Measurements from ENCODE around the gene SELENON. TPM values are rescaled to one million over a fixed set of nuclear protein-coding genes. Genes with fewer than 3 reads are reported as not detected.

Gene SELENON
- total RNA-seq, 1 experiment from 2014 or later, result 29.3 TPM

- no peak for DNase-seq (ENCODE audit: extremely low read depth, low read depth)
Observed at GRCh38 chr1:25769625-25770383, 30.2 kb upstream of the SELENON start.

GRCh38 chr1:25770541-25771220, 29.3 kb upstream of the SELENON start:
- DNase-seq (ENCODE audit: extremely low read depth, low read depth), result no peak

- DNase-seq (ENCODE audit: extremely low read depth, low read depth), result no peak
Observed at GRCh38 chr1:25771221-25772114, 28.5 kb upstream of the SELENON start.

- DNase-seq (ENCODE audit: extremely low read depth, low read depth), result no peak
Observed at GRCh38 chr1:25772164-25772563, 27.8 kb upstream of the SELENON start.

GRCh38 chr1:25772692-25773245, 27.2 kb upstream of the SELENON start:
- no peak for DNase-seq (ENCODE audit: extremely low read depth, low read depth)

GRCh38 chr1:25773441-25774125, 26.4 kb upstream of the SELENON start:
- DNase-seq (ENCODE audit: extremely low read depth, low read depth), result no peak

GRCh38 chr1:25774206-25774803, 25.7 kb upstream of the SELENON start:
- no peak for DNase-seq (ENCODE audit: extremely low read depth, low read depth)

GRCh38 chr1:25774921-25775771, 24.8 kb upstream of the SELENON start:
- no peak for DNase-seq (ENCODE audit: extremely low read depth, low read depth)

- no peak for DNase-seq (ENCODE audit: extremely low read depth, low read depth)
Observed at GRCh38 chr1:25779388-25779787, 20.6 kb upstream of the SELENON start.

- DNase-seq (ENCODE audit: extremely low read depth, low read depth), result no peak
Observed at GRCh38 chr1:25779894-25780293, 20.1 kb upstream of the SELENON start.

- no peak for DNase-seq (ENCODE audit: extremely low read depth, low read depth)
Observed at GRCh38 chr1:25780318-25781129, 19.5 kb upstream of the SELENON start.

- no peak for DNase-seq (ENCODE audit: extremely low read depth, low read depth)
Observed at GRCh38 chr1:25781130-25781433, 18.9 kb upstream of the SELENON start.

- DNase-seq (ENCODE audit: extremely low read depth, low read depth), result no peak
Observed at GRCh38 chr1:25782608-25783201, 17.3 kb upstream of the SELENON start.

- no peak for DNase-seq (ENCODE audit: extremely low read depth, low read depth)
Observed at GRCh38 chr1:25784575-25785051, 15.4 kb upstream of the SELENON start.

- no peak for DNase-seq (ENCODE audit: extremely low read depth, low read depth)
Observed at GRCh38 chr1:25785333-25786067, 14.5 kb upstream of the SELENON start.

GRCh38 chr1:25786887-25787759, 12.9 kb upstream of the SELENON start:
- DNase-seq (ENCODE audit: extremely low read depth, low read depth), result no peak
